Mononuclear cell (primary cell): Measurements from ENCODE around the gene LMBRD1. TPM values are rescaled to one million over a fixed set of nuclear protein-coding genes. Genes with fewer than 3 reads are reported as not detected.

ENCODE experiments used
- H3K27me3 ChIP-seq: 2 replicates; pipeline ENCODE4 v1.6.0; 2011; ENCODE audit warnings: low read length, control low read depth; ENCODE audit not compliant: insufficient read depth
- H3K4me1 ChIP-seq: 2 replicates; pipeline ENCODE4 v1.5.1; 2011; ENCODE audit warnings: mild to moderate bottlenecking, low read length, control low read depth; ENCODE audit not compliant: insufficient read depth
- H3K4me3 ChIP-seq: 2 replicates; pipeline ENCODE4 v1.5.1; 2011; ENCODE audit warnings: mild to moderate bottlenecking, low read length, moderate library complexity
- H3K9me3 ChIP-seq: 2 replicates; pipeline ENCODE4 v1.5.1; 2011; ENCODE audit warnings: low read depth, mild to moderate bottlenecking, control low read depth, low read length
- total RNA-seq: library from RNA; depleted of rRNA; stranded (reverse); fragments of >200 nt; gene quantifications from one replicate; pipeline ENCODE4 v1.2.3, GENCODE V29; 2012

Gene LMBRD1
- total RNA-seq, 1 donor = 70.5 TPM

- H3K4me1 ChIP-seq = peaks cover 26% of the 10 kb centered on the region
- H3K9me3 ChIP-seq = no peaks in the 10 kb centered on the region
- no peaks in the 10 kb centered on the region for H3K27me3 ChIP-seq
- H3K4me3 ChIP-seq = no peak overlapping the region
Observed at GRCh38 chr6:69784595-69785377, 12.0 kb downstream of the LMBRD1 start.

GRCh38 chr6:69783108-69783507 is 13.7 kb downstream of the LMBRD1 start:
- Histone ChIP-seq H3K4me3 (no peak overlapping the region), H3K9me3 (no peaks in the 10 kb centered on the region), H3K4me1 (peaks cover 19% of the 10 kb centered on the region), H3K27me3 (no peaks in the 10 kb centered on the region)

GRCh38 chr6:69780585-69781178 is 16.1 kb downstream of the LMBRD1 start:
- no peaks in the 10 kb centered on the region for H3K27me3 ChIP-seq
- peaks cover 19% of the 10 kb centered on the region for H3K4me1 ChIP-seq
- H3K4me3 ChIP-seq = no peak overlapping the region
- no peaks in the 10 kb centered on the region for H3K9me3 ChIP-seq

GRCh38 chr6:69775941-69776340 is 20.9 kb downstream of the LMBRD1 start:
- Histone ChIP-seq H3K27me3 (no peaks in the 10 kb centered on the region), H3K4me1 (no peaks in the 10 kb centered on the region), H3K4me3 (no peak overlapping the region), H3K9me3 (no peaks in the 10 kb centered on the region)

- H3K4me3 ChIP-seq = no peak overlapping the region
- H3K9me3 ChIP-seq = no peaks in the 10 kb centered on the region
- no peaks in the 10 kb centered on the region for H3K4me1 ChIP-seq
- H3K27me3 ChIP-seq = no peaks in the 10 kb centered on the region
Observed at GRCh38 chr6:69775585-69775849, 21.3 kb downstream of the LMBRD1 start.

- H3K4me1 ChIP-seq = no peaks in the 10 kb centered on the region
- no peaks in the 10 kb centered on the region for H3K9me3 ChIP-seq
- H3K4me3 ChIP-seq = no peak overlapping the region
- H3K27me3 ChIP-seq = no peaks in the 10 kb centered on the region
Observed at GRCh38 chr6:69774740-69775584, 21.8 kb downstream of the LMBRD1 start.

GRCh38 chr6:69771158-69771906 is 25.5 kb downstream of the LMBRD1 start:
- Histone ChIP-seq H3K4me3 (no peak overlapping the region), H3K4me1 (no peaks in the 10 kb centered on the region), H3K9me3 (no peaks in the 10 kb centered on the region), H3K27me3 (no peaks in the 10 kb centered on the region)

GRCh38 chr6:69768664-69769063 is 28.1 kb downstream of the LMBRD1 start:
- Histone ChIP-seq H3K27me3 (no peaks in the 10 kb centered on the region), H3K4me3 (no peak overlapping the region), H3K9me3 (no peaks in the 10 kb centered on the region)

GRCh38 chr6:69763763-69764162 is 33.0 kb downstream of the LMBRD1 start:
- Histone ChIP-seq H3K4me3 (no peak overlapping the region), H3K27me3 (no peaks in the 10 kb centered on the region), H3K9me3 (peaks cover 4% of the 10 kb centered on the region), H3K4me1 (no peaks in the 10 kb centered on the region)

More at GRCh38 chr6:69768664-69769063, 28.1 kb downstream of the LMBRD1 start:
- H3K4me1 ChIP-seq = no peaks in the 10 kb centered on the region

GRCh38 chr6:69761853-69762252 is 35.0 kb downstream of the LMBRD1 start:
- Histone ChIP-seq H3K4me3 (no peak overlapping the region), H3K27me3 (no peaks in the 10 kb centered on the region), H3K9me3 (peaks cover 4% of the 10 kb centered on the region), H3K4me1 (no peaks in the 10 kb centered on the region)

- Histone ChIP-seq H3K4me3 (no peak overlapping the region), H3K27me3 (no peaks in the 10 kb centered on the region), H3K4me1 (no peaks in the 10 kb centered on the region), H3K9me3 (peaks cover 4% of the 10 kb centered on the region)
Observed at GRCh38 chr6:69758214-69758613, 38.6 kb downstream of the LMBRD1 start.

- H3K4me1 ChIP-seq = no peaks in the 10 kb centered on the region
- no peaks in the 10 kb centered on the region for H3K27me3 ChIP-seq
- peaks cover 4% of the 10 kb centered on the region for H3K9me3 ChIP-seq
- no peak overlapping the region for H3K4me3 ChIP-seq
Observed at GRCh38 chr6:69756907-69757306, 39.9 kb downstream of the LMBRD1 start.

GRCh38 chr6:69756366-69756765 is 40.4 kb downstream of the LMBRD1 start:
- Histone ChIP-seq H3K4me3 (no peak overlapping the region), H3K4me1 (no peaks in the 10 kb centered on the region), H3K9me3 (peaks cover 4% of the 10 kb centered on the region), H3K27me3 (no peaks in the 10 kb centered on the region)

- no peaks in the 10 kb centered on the region for H3K4me1 ChIP-seq
- H3K27me3 ChIP-seq = no peaks in the 10 kb centered on the region
- no peak overlapping the region for H3K4me3 ChIP-seq
- no peaks in the 10 kb centered on the region for H3K9me3 ChIP-seq
Observed at GRCh38 chr6:69735027-69735426, 61.8 kb downstream of the LMBRD1 start.

- Histone ChIP-seq H3K4me1 (no peaks in the 10 kb centered on the region), H3K4me3 (no peak overlapping the region), H3K9me3 (no peaks in the 10 kb centered on the region), H3K27me3 (no peaks in the 10 kb centered on the region)
Observed at GRCh38 chr6:69732640-69733039, 64.2 kb downstream of the LMBRD1 start.
